NCI-H774 (cell line): ENCODE data around the gene ZNG1F.
"Not testable (repeated sequence)": the region's sequence is repeated elsewhere in the genome, so short reads cannot be mapped to it uniquely, and the experiment has no call there.

Experiments used
- DNase-seq: peaks from one replicate; lab custom pipeline; 2025; lab: John Stamatoyannopoulos, UW

Gene ZNG1F

DNA sequence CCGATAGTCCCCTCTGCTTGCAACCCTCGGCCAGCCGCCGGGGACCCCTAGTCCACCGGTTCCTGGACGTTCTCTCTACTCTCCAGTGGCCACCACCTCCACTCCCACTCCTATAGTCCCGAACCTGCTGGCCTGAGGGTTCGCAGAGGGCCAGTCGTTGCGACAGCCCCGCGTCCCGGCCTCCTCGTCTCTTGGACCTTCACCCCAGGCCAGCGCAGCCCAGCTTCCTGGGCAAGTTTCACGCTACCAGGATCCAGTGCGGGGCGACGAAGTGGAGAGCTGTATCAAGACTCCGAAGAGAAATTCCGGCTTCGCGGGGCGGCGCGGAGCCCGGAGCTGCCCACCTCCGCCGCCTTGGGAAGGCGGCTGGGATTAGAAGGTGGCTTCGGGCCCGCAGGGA, 65.7 kb downstream of the ZNG1F start:
- DNase-seq: not testable (repeated sequence)

DNA sequence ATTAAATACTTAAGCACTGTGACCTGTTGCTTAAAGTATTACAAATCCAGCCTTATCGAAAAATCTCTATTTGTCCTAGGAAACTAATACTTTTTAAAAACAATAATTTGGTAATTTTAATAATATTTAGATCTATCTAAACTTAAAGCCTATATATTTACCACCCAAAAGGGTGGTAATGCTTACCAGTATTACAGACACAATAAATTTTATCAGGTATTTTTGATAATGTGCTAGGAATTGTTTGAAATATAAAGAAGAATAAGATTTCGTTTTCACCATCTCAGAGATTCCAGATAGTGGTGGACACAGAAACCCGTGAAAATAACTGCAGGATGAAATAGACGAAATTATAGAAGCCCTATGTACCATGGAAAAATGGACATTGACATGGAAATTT, 68.4 kb downstream of the ZNG1F start:
- not testable (repeated sequence) for DNase-seq

DNA sequence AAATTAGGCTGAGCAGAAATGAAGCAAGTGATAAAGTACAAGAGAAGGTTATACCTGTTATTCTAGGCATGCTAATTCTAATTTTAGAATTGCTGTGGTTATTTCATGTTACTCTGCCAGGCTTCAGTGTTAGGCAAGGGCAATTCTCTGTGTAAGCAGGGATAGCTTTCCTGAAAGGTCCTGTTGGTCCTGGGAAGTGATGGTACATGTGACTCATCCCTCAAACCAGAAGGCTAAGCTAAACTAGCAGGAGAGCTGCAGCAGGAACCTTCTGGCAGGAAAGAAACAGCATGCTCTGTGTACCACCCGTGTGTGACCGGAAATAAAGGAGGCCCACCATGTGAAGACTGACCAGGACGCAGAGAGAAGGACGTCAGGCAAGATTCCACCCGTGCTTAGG, 69.4 kb downstream of the ZNG1F start:
- not testable (repeated sequence) for DNase-seq

DNA sequence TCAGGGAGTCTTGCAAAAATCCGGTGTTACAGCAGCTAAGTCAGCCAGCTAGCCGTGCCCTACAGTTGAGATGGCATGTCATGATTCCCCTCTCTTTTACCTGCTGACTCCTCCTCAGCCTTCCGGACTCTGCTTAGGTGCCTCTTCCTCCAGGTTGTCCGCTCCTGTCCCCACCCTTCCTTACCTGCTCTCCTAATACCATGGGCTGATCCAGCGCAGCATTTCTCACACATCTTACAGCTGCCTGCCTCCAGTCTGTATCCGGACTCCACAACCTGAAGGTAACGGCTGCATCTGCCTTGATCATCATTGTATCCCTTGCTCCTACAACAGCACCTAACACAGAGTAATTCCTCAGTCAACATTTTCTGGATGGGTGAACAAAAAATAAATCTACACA, 69.8 kb downstream of the ZNG1F start:
- DNase-seq: not testable (repeated sequence)

DNA sequence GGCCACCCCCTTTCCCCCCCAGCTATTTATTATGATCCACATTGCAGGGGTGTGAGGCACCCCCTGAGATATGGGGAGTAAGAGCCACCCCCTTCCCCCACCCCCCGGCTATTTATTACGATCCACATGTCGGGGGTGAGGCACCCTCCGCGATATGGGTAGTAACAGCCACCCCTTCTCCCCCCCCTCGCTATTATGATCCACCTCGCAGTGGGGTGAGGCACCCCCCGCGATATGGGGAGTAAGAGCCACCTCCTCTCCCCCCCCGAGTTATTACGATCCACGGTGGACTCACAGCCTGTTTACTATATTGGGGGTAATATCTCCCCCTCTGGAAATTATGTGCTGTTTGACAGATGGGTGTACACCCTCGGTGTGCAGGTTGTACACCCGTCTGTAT, 75.8 kb downstream of the ZNG1F start:
- DNase-seq: not testable (repeated sequence)

DNA sequence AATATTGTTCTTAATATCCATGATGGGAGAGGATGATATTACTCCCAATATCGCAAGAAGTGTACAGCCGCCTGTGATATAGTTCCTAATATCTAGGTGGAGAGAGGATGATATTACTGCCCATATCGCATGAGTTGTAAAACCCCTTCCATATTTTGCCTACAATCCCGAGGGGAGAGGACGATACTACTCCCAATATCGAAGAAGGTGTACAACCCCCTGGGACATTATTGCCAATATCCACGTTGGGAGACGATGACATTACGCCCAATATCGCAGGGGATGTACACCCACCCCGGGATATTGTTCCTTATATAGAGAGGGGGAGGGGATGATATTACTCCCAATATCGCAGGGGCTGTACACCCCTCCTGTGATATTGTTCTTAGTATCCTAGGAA, 77.7 kb downstream of the ZNG1F start:
- DNase-seq: not testable (repeated sequence)

DNA sequence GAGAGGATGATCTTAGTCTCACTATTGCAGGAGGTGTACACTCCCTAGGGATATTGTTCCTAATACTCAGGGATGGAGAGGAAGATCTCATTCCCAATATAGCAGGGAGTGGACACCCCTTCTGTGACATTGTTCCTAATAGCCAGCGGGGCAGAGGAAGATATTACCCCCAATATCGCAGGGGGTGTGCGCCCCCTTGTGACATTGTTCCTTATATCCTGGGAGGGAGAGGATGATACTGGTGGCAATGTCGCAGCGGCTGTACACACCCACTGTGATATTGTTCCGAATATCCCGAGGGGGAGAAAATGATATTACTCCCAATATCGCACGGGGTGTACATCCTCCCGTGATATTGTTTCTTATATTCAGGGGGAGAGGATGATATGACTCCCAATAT, 78.2 kb downstream of the ZNG1F start:
- DNase-seq: not testable (repeated sequence)

DNA sequence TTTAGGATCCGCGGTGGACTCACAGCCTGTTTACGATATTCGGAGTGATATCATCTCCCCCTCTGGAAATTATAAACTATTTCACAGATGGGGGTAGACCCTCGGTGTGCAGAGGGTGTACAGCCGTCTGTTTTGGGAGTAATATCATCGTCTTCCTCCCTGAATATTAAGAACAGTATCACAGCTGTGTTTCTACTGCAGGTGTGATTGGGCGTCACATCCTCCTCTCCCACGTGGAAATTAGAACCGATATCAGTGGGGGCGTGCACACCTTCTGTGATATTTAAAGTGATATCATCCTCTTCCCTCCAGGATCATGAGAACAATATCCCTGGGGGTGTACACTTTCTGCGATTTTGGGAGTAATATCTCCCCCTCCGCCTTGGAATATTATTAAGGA, 79.9 kb downstream of the ZNG1F start:
- not testable (repeated sequence) for DNase-seq

DNA sequence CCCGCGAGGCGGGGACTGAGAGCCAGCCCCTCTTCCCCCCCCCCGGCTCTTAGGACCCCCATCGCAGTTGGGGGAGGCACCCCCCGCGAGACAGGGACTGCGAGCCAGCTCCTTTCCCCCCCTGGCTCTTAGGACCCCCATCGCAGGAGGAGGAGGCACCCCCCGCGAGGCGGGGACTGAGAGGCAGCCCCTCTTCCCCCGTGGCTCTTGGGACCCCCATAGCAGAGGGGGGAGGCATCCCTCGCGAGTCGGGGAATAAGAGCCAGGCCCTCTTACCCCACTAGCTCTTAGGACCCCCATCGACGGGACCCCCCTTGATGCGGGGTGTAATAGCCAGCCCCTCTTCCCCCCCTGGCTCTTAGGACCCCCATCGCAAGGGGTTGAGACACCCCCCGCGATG, 80.3 kb downstream of the ZNG1F start:
- DNase-seq: not testable (repeated sequence)

DNA sequence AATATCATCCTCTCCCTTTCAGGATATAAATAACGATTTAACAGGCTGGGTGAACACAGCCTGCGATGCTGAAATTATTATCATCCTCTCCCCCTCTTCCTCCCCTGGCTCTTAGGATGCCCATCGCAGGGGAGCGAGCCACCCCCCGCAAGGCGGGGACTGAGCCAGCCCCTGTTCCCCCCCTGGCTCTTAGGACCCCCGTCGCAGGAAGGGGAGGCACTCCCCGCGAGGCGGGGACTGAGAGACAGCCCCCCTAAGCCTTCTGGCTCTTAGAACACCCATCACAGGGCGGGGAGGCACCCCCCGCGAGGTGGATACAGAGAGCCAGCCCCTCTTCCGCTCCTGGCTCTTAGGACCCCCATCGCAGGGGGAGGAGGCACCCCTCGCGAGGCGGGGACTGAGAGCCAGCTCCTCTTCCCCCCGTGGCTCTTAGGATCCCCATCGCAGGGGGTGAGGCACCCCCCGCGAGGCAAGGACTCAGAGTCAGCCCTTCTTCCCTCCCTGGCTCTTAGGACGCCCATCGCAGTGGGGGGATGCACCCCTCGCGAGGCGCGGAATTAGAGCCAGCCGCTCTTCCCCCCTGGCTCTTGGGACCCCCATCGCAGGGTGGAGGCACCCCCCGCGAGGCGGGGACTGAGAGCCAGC, 82.5 kb downstream of the ZNG1F start:
- DNase-seq: not testable (repeated sequence)

DNA sequence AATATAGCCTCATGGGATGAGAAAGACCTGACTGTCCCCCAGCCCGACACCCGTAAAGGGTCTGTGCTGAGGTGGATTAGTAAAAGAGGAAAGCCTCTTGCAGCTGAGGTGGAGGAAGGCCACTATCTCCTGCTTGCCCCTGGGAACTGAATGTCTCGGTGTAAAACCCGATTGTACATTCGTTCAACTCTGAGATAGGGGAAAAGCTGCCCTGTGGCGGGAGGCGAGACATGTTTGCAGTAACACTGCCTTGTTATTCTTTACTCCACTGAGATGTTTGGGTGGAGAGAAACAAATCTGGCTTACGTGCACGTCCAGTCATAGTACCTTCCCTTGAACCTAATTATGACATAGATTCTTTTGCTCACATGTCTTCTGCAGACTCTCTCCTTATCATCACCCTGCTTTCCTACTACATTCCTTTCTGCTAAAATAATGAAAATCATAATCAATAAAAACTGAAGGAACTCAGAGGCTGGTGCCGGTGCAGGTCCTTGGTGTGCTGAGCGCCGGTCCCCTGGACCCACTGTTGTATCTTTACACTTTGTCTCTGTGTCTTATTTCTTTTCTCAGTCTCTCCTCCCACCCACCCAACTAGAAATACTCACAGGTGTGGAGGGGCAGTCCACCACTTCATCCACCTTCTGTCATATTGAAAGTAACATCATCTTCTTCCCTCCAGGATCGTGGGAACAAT, 83.4 kb downstream of the ZNG1F start:
- not testable (repeated sequence) for DNase-seq

DNA sequence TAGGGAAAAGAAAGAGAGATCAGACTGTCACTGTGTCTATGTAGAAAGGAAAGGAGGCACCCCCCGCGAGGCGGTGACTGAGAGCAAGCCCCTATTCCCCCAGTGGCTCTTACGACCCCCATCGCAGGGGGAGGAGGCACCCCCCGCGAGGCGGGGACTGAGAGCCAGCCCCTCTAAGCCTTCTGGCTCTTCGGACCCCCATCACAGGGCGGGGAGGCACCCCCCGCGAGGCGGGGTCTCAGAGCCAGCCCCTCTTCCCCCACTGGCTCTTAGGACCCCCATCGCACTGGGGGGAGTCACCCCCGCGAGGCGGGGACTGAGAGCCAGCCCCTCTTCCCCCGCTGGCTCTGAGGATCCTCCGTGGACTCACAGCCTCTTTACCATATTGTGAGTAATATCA, 84.6 kb downstream of the ZNG1F start:
- not testable (repeated sequence) for DNase-seq

DNA sequence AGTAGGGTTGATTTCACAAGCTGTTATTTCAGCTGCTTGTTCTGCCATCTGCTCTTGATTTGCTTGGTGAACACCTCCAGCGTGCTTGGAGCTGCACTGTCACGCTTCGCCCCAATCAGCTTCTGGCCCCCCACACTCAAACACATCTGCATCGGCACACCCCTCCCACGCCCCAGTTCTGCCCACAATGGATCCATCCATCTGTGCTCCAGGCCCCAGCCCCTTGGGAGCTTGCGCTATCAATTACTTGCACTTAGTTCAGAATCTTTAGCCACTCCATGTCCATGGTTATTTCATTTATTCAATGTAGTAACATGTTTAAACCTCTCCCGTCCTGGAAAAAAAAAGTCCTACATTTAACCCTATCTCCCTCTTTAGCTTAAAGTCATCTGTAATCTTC, 88.6 kb downstream of the ZNG1F start:
- not testable (repeated sequence) for DNase-seq

DNA sequence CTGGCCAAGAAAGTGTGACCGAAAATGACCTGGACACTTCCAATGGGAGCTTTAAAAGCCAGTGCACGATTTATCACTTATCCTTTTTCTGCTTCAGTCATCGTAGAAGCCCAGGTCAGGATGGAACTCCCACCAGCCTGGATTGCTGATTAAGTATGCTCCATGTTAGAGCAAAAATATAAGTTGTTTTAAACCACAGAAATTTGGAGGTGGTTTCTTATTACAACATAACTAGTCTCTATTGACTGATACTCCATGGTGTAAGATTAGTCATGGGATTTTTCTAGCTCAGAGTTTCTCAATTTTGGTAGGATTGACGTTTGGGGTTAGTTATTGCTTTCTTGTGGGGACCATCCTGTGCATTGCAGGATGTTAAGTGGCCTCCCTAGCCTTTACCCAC, 90.4 kb downstream of the ZNG1F start:
- DNase-seq: not testable (repeated sequence)

DNA sequence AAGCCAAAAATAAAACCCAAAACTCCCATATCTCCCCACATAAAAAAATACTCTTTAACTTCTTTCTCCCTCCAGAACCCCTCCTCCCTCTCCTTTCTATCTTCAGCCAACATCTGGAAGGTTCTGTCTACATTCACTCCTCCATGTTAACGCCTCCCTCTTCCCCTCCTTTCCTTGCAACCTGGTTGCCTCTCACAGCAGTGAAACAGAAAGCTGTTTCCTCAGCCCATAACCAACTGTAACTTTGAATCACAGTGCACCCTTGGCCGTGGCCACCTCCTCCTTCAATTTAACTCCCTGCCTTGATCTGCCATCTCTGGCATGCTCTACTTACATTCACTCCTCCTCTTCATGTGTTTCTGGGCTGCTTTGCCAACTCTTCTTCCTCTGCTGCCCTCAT, 94.1 kb downstream of the ZNG1F start:
- not testable (repeated sequence) for DNase-seq

DNA sequence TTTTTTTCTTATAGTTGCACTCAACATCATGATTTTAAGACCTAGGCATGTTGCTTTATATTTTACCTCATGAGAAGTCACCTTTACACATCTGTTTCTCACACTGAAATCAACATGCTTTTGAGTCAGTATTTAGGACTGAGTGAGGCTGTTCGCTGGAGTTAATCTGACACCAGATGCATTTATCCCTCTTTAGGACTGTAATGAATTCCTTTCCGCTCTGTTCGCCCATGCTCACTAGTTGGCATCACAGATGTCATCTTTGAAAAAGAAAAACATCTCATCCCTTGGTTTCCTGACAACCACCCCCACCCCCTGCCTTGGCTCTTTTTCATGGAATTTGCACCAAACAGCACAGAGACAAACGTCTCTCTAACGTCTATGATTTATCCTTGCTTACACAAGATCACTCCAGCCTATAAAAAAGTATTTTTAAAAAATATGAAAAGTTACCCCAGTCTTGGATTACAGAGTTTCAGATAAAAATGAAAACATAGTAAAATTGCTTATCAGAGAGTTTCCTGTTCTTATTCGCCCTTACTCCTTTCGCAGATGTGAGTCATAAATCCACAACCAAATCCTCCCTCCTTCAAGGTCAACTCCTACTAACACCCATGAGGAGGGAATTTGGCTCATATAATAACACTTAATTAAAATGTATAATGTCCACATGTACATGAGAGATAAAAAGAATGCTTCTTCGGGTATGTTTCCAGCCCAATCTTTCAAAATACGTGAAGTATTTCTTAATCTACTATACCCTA, 94.9 kb downstream of the ZNG1F start:
- not testable (repeated sequence) for DNase-seq

DNA sequence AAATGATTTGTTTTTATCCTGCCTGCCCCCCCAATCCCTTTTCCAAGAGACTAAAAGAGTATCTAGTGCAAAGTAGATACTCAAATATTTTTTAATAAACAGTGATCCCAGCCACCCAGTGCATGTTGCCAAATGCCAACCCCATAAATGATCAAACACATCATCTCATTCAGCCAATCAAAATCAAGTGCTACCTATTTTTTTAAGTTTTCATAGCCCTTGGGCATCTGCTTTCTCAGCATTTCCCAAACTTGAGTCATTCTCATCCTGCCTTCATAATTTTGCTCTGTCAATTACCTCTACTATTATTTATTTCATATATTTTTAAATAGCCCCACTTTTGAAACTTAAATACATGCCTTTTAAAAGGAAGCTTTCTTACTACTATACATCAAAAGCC, 98.2 kb downstream of the ZNG1F start:
- DNase-seq: not testable (repeated sequence)

DNA sequence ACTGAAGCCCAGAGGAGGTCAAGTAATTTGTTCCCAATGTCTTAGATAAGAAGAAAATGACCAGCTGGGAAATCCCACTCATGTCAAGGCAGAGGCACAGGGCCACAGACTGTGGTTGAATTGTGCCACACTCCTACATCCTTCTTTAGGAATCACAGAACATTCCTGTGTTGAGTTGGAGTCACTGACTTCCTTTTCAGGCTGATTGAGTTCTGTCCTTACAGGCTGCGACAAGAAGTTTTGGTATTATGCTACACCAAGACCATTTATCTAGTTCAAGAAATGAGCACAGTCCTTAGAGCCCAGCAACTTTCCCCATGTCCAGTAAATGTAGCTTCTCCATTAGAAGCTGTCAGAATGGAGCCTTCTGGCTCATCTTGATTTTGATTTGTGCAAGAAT, 98.7 kb downstream of the ZNG1F start:
- not testable (repeated sequence) for DNase-seq

DNA sequence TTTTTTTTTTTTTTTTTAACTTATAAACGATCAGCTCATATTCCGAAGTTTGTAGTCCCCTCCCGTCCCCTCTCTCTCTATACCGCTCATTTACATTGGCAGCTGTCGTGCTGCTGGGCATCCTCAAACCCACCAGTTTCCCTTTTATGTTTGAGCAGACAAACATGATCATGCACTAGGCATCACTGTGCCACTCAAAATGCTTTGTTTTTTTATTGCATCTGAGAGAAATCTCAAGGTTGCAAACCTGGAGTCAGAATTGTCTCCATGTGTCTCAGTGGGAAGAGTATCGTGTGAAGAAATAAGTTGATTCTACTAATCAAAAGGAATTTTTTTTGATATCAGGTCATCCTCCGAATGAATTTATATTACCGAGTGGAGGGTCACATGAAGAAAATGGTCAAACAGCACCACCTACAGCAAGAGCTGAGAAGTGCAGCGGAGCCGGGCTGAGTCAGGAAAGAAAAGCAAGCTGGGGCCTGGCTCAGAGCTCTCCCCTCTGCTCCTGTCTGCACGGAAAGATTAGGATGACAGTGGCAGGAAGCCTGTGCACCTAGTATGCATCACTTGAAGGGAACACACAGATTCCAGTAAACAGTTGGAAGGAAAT, 100.6 kb downstream of the ZNG1F start:
- not testable (repeated sequence) for DNase-seq

DNA sequence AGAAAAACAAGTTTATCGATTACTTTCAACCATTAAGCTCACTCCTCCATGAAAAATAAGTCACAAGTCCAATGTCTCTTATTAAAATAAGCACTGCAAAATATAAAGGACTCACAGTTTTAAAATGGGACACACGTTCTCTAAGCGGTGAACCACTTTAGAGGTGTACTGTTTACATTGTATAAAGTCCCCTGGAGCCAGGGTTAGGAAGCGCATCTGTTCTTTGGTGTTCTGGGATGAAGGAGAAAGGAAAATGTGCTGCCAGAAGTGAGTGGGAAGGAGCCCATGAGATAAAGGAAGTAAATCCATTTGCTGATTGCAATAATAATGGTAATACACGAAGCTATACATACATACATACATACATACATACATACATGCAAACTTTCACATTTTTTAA, 101.2 kb downstream of the ZNG1F start:
- DNase-seq: not testable (repeated sequence)

DNA sequence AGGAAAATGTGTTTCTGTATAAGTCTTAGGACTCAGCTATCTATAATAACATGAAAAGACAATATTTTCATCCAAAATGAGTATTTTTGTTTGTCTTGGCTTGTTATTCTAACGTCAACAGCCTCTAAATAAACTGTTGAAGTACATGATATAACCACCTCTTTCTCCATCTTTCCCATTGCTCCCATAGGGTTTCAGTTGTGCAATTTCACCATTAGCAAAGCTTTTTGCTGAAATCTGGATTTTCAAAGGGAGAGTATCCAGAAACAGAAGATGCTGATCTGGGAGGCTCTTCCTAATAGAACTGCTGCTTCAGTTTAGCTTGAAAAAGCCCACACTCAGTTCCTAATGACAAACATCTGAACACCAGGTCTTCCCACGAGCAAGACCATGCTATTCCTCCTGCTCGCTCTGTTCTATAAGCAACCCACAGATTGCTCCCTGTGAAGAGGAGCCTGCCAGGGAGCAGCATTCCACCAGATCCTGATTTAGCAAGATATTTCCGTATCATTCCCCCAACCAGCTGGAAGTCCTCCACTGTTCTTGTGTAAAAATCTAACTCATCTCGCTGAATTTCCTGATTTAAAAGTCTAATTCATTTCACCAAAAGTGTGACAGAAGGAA, 101.8 kb downstream of the ZNG1F start:
- not testable (repeated sequence) for DNase-seq

DNA sequence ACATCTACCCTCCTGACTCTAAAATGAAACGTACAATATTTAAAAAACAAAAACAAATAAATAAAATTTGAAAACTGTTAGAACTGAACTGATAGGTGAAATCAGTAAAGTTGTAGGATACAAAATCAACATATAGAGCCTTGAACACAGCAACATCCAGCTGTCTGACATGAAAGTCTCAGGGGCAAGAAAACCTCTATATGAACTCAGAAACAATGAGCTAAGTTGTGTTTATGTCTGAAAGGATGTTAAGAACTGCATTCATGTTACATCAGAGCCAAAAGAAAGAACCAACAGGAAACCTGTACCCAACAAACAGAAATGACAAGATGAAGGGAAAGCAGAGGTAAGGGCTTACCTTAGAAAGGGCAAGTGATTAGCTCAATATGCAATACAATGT, 102.4 kb downstream of the ZNG1F start:
- not testable (repeated sequence) for DNase-seq
